ENCODE results near the gene KRTAP3-1.

KRTAP3-1 gene

DNA sequence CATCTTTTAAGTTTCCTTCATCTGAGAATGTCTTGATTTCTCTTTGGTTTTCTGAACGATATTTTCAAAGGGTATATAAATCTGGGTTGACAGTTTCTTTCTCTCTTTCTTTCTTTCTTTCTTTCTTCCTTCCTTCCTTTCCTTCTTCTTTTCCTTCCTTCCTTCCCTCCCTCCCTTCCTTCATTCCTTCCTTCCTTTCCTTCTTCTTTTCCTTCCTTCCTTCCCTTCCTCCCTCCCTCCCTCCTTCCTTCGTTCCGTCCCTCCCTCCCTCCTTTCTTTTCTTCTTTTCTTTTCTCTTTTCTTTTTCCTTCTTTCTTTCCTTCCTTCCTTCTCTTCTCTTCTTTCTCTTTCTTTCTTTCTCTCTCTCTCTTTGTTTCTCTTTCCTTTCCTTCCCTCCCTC is 34.6 kb downstream of the KRTAP3-1 start:
- no peak for FAIRE-seq

GRCh38 chr17:40967582-40967981 is 41.3 kb downstream of the KRTAP3-1 start:
- no peak for FAIRE-seq

DNA sequence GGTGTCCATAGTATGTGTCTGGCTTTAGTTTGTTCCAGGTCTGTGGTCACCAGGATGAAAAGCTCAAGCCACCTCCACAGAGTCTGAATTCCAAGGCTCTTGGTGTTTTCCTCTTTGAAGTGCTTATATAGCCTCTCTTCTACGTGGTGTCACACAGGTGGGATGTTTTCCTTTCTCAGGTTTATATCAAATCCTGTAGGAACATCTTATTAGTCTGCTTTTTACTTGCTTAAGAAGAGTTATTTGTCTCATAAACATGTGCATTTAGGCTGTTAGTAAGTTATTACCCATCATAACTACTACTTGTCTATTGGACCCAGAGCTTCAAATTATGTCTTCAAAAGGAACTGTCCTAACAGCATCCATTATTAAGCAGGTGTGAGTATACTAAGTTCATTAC is 42.1 kb downstream of the KRTAP3-1 start, which contains the start of gene KRT39:
TSS of gene KRT39 (minus strand) at position 101 of the 400 bp plus-strand sequence. CDS start at position 9, 92 bp downstream.
- FAIRE-seq: no peak

DNA sequence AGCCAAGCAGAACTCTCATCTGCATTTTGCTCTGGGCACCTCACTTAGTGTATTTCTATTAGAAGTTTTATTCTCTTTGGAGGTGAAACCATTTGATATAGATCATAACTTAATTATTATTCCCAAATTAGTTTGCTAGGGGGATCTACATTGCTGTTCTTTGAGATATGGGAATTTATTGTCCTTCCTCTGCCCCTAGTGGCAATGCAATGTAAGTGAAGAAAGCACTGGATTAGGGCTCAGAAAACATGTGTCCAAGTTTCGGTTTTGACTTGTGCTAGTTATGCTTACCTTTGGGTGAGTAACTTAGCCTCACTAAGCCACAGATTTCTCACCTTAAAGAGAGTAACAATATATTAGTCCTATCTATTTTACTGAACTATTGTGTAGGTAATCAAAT is 45.1 kb downstream of the KRTAP3-1 start:
- peak; percentile 6 for FAIRE-seq

DNA sequence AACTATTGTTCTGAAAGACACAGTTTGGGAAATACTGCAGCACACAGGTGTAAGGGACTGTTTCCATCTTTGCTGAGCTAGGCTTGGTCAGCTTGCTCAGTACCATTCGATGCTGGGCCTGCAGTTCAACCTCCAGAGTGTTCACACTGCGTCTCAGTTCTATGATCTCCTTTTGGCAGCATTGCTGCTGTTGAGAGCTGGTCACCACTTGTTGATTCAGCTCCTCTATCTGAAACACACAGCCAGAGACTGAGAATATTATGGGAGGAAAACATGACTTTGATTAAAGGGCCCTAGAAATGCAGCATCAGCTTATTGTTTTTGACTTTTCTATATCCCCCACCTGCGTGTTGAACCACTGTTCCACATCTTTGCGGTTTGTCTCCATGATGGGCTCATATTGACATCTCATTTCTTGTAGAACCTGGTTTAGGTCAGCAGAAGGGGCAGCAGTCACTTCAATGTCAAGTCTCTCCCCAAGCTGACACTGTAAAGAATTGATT is 46.8 kb downstream of the KRTAP3-1 start:
- no peak for FAIRE-seq

- FAIRE-seq: no peak
These were observed 47.3 kb downstream of the KRTAP3-1 start for GRCh38 chr17:40961591-40961990.

GRCh38 chr17:40960144-40960543 is 48.8 kb downstream of the KRTAP3-1 start:
- FAIRE-seq: no peak
